NCI-H2196 treated with DMSO at 0.1 percent for 48 hours (cell line): ENCODE data around the gene MYT1.

Experiments
- DNase-seq: peaks from one replicate; lab custom pipeline; 2025; ENCODE audit not compliant: unreplicated experiment; lab: John Stamatoyannopoulos, UW

Gene MYT1

GRCh38 chr20:64153861-64154589 lies 10.2 kb upstream of the MYT1 start:
- no peak for DNase-seq

GRCh38 chr20:64154590-64155257 lies 9.5 kb upstream of the MYT1 start:
- no peak for DNase-seq

- no peak for DNase-seq
These were observed 8.8 kb upstream of the MYT1 start for GRCh38 chr20:64155258-64156135.

GRCh38 chr20:64156136-64156885 lies 7.9 kb upstream of the MYT1 start:
- peak; percentile 96 for DNase-seq

GRCh38 chr20:64156886-64157875 lies 7.1 kb upstream of the MYT1 start:
- no peak for DNase-seq

GRCh38 chr20:64157878-64158277 lies 6.4 kb upstream of the MYT1 start:
- DNase-seq = no peak

GRCh38 chr20:64158346-64159285 lies 5.6 kb upstream of the MYT1 start:
- DNase-seq = no peak

GRCh38 chr20:64159286-64159680 lies 5.0 kb upstream of the MYT1 start:
- DNase-seq = no peak

GRCh38 chr20:64159711-64160110 lies 4.5 kb upstream of the MYT1 start:
- DNase-seq = no peak

GRCh38 chr20:64160118-64160517 lies 4.1 kb upstream of the MYT1 start:
- no peak for DNase-seq

- no peak for DNase-seq
These were observed 3.5 kb upstream of the MYT1 start for GRCh38 chr20:64160526-64161355.

GRCh38 chr20:64161356-64162238 lies 2.7 kb upstream of the MYT1 start:
- DNase-seq = no peak

GRCh38 chr20:64162239-64162910 lies 1.9 kb upstream of the MYT1 start:
- no peak for DNase-seq

GRCh38 chr20:64163776-64164122 lies 503 bp upstream of the MYT1 start:
- no peak for DNase-seq

- DNase-seq = no peak
These were observed 1.8 kb downstream of the MYT1 start for GRCh38 chr20:64165866-64166600.
